ENCODE results near the gene AIRE. TPM values are rescaled to one million over a fixed set of nuclear protein-coding genes. Genes with fewer than 3 reads are reported as not detected.
"Not testable (repeated sequence)": the region's sequence is repeated elsewhere in the genome, so short reads cannot be mapped to it uniquely, and the experiment has no call there.

Gene AIRE
- total and polyA plus RNA-seq, 4 experiments from 2014 or later, result 0.32 to 2.3 TPM; not detected in 2

GRCh38 chr21:44342981-44343380 lies 57.3 kb downstream of the AIRE start:
- intact Hi-C loops (cut with micrococcal nuclease); CTCF ChIA-PET (ENCODE audit: partially characterized antibody); DNase-seq; H3K27me3 Mint-ChIP-seq; H3K27ac ChIP-seq (ENCODE audit: low read depth, low read length); H3K9me3 ChIP-seq (ENCODE audit: control insufficient read depth in 1 of 2, low read length in 2 of 2); H3K36me3 Mint-ChIP-seq; H3K36me3 ChIP-seq (ENCODE audit: insufficient read depth, low read length); H3K27me3 ChIP-seq (ENCODE audit: insufficient read depth, low read length); H3K9me3 Mint-ChIP-seq; H3K27ac Mint-ChIP-seq; H3K4me3 ChIP-seq (ENCODE audit: low read length in 2 of 2): not testable (repeated sequence)
- Mint-ChIP-seq H3K4me3 (peak overlapping the region in 1 of 8 donors; percentile 35), H3K4me1 (peaks cover 9 to 26% (median 13%) of the 10 kb centered on the region in 4 donors)
- peaks cover 15% of the 10 kb centered on the region for H3K4me1 ChIP-seq (ENCODE audit: insufficient read depth, low read length)
- POLR2A ChIA-PET (ENCODE audit: partially characterized antibody), result interaction anchor here (1.1 kb wide), 1 partner anchor 10 kb away, joined by 3 read pairs; the partner anchor contains the start of gene TRPM2

- H3K27ac Mint-ChIP-seq, result peak overlapping the region in 2 of 7 donors; percentile 32 to 60
- no peak overlapping the region for H3K4me3 ChIP-seq (ENCODE audit: low read length in 2 of 2)
- POLR2A ChIA-PET (ENCODE audit: partially characterized antibody), result no interaction called here
These were observed 59.0 kb downstream of the AIRE start for GRCh38 chr21:44344541-44345183.

GRCh38 chr21:44345495-44345894 lies 59.8 kb downstream of the AIRE start:
- Histone ChIP-seq H3K27me3 (ENCODE audit: insufficient read depth, low read length) (no peaks in the 10 kb centered on the region), H3K4me1 (ENCODE audit: insufficient read depth, low read length) (no peaks in the 10 kb centered on the region), H3K9me3 (ENCODE audit: control insufficient read depth in 1 of 2, low read length in 2 of 2) (no peaks in the 10 kb centered on the region), H3K36me3 (ENCODE audit: insufficient read depth, low read length) (no peaks in the 10 kb centered on the region), H3K27ac (ENCODE audit: low read depth, low read length) (no peak overlapping the region), H3K4me3 (ENCODE audit: low read length in 2 of 2) (no peak overlapping the region)
- Mint-ChIP-seq H3K36me3 (no peaks in the 10 kb centered on the region), H3K4me3 (no peak overlapping the region), H3K4me1 (peaks cover 2 to 6% (median 4%) of the 10 kb centered on the region in 4 donors), H3K9me3 (no peaks in the 10 kb centered on the region), H3K27ac (no peak overlapping the region), H3K27me3 (peaks cover 3 to 4% of the 10 kb centered on the region in 2 donors)
- ChIA-PET POLR2A (ENCODE audit: partially characterized antibody) (no interaction called here), CTCF (ENCODE audit: partially characterized antibody) (no interaction called here)
- peak in 1 of 5 donors; percentile 1 for DNase-seq
- intact Hi-C loops (cut with micrococcal nuclease), result no loop called here

More at GRCh38 chr21:44344541-44345183, 59.0 kb downstream of the AIRE start:
- intact Hi-C loops (cut with micrococcal nuclease), result no loop called here
- Mint-ChIP-seq H3K4me3 (no peak overlapping the region), H3K36me3 (peaks cover 0 to under 1% of the 10 kb centered on the region in 2 donors), H3K4me1 (peaks cover 6 to 13% (median 10%) of the 10 kb centered on the region in 4 donors), H3K27me3 (peaks cover 3 to 4% of the 10 kb centered on the region in 2 donors), H3K9me3 (no peaks in the 10 kb centered on the region)
- H3K27ac ChIP-seq (ENCODE audit: low read depth, low read length), result no peak overlapping the region
- CTCF ChIA-PET (ENCODE audit: partially characterized antibody), result interaction anchor here (1.3 kb wide), 1 partner anchor 16 kb away, joined by 3 read pairs; no protein-coding TSS in a partner anchor
- H3K9me3 ChIP-seq (ENCODE audit: control insufficient read depth in 1 of 2, low read length in 2 of 2), result no peaks in the 10 kb centered on the region
- H3K4me1 ChIP-seq (ENCODE audit: insufficient read depth, low read length), result peaks cover 8% of the 10 kb centered on the region
- DNase-seq, result peak in 1 of 5 donors; percentile 12
- no peaks in the 10 kb centered on the region for H3K36me3 ChIP-seq (ENCODE audit: insufficient read depth, low read length)
- no peaks in the 10 kb centered on the region for H3K27me3 ChIP-seq (ENCODE audit: insufficient read depth, low read length)

- Mint-ChIP-seq H3K27me3 (peaks cover 4 to 7% of the 10 kb centered on the region in 2 donors), H3K36me3 (no peaks in the 10 kb centered on the region), H3K27ac (no peak overlapping the region), H3K4me1 (peaks cover 0 to 13% (median 7%) of the 10 kb centered on the region in 4 donors), H3K9me3 (no peaks in the 10 kb centered on the region), H3K4me3 (no peak overlapping the region)
- Histone ChIP-seq H3K27me3 (ENCODE audit: insufficient read depth, low read length) (no peaks in the 10 kb centered on the region), H3K9me3 (ENCODE audit: control insufficient read depth in 1 of 2, low read length in 2 of 2) (no peaks in the 10 kb centered on the region), H3K36me3 (ENCODE audit: insufficient read depth, low read length) (no peaks in the 10 kb centered on the region), H3K4me1 (ENCODE audit: insufficient read depth, low read length) (peaks cover 9% of the 10 kb centered on the region), H3K27ac (ENCODE audit: low read depth, low read length) (no peak overlapping the region), H3K4me3 (ENCODE audit: low read length in 2 of 2) (no peak overlapping the region)
- DNase-seq, result no peak
- intact Hi-C loops (cut with micrococcal nuclease), result no loop called here
- ChIA-PET CTCF (ENCODE audit: partially characterized antibody) (no interaction called here), POLR2A (ENCODE audit: partially characterized antibody) (no interaction called here)
These were observed 62.3 kb downstream of the AIRE start for GRCh38 chr21:44347911-44348451.

Other genes starting within 250 kb of the AIRE start
- 10 to 100 TPM; 27.2 to 28.2 TPM for gene PWP2, start 178.5 kb upstream of the AIRE start, total RNA-seq
- gene PWP2, start 178.5 kb upstream of the AIRE start, polyA plus RNA-seq, result 10 to 100 TPM in 1 of 2 donors, under 1 TPM in 1; 0.35 to 13.9 TPM
- 10 to 100 TPM; 55.6 to 56.6 TPM for gene GATD3, start 152.2 kb upstream of the AIRE start, total RNA-seq
- gene GATD3, start 152.2 kb upstream of the AIRE start, polyA plus RNA-seq, result 10 to 100 TPM; 10.9 to 48.9 TPM
- 1 to 10 TPM; 4.2 to 4.9 TPM for gene ICOSLG, start 44.9 kb upstream of the AIRE start, total RNA-seq
- 1 to 10 TPM; 1.0 to 4.1 TPM for gene ICOSLG, start 44.9 kb upstream of the AIRE start, polyA plus RNA-seq
- gene DNMT3L, start 24.0 kb upstream of the AIRE start, total RNA-seq, result not detected
- gene DNMT3L, start 24.0 kb upstream of the AIRE start, polyA plus RNA-seq, result not detected
- 100 to 1,000 TPM; 143 to 145 TPM for gene PFKL, start 14.2 kb downstream of the AIRE start, total RNA-seq
- gene PFKL, start 14.2 kb downstream of the AIRE start, polyA plus RNA-seq, result 100 to 1,000 TPM; 132 to 134 TPM
- gene CFAP410, start 53.5 kb downstream of the AIRE start, total RNA-seq, result 10 to 100 TPM; 51.7 to 55.2 TPM
- gene CFAP410, start 53.5 kb downstream of the AIRE start, polyA plus RNA-seq, result 10 to 100 TPM; 20.1 to 32.4 TPM
- gene TRPM2, start 67.7 kb downstream of the AIRE start, total RNA-seq, result 1 to 10 TPM; 1.3 to 1.7 TPM
- gene TRPM2, start 67.7 kb downstream of the AIRE start, polyA plus RNA-seq, result under 1 TPM in 1 of 2 donors, not detected in 1; 0.37 TPM
- 1 to 10 TPM; 1.4 to 1.5 TPM for gene LRRC3, start 169.6 kb downstream of the AIRE start, total RNA-seq
- gene LRRC3, start 169.6 kb downstream of the AIRE start, polyA plus RNA-seq, result under 1 TPM; 0.11 to 0.61 TPM

Measured in CD4-positive, alpha-beta memory T cell (primary cell).